Left ventricle myocardium inferior (tissue), 1 donor: ENCODE results near the gene SINHCAF. TPM values are rescaled to one million over a fixed set of nuclear protein-coding genes. Genes with fewer than 3 reads are reported as not detected.
"Not testable (repeated sequence)": the region's sequence is repeated elsewhere in the genome, so short reads cannot be mapped to it uniquely, and the experiment has no call there.

Experiments used
- DNase-seq: peaks from one replicate; pipeline ENCODE4 v3.0.0-alpha.2; 2020
- H3K27ac ChIP-seq: fragments of 200-600 bp; replicated peaks from 2 replicates; pipeline ENCODE4 v1.8.0; 2021
- H3K27me3 ChIP-seq: fragments of 200-600 bp; 2 replicates; pipeline ENCODE4 v1.8.0; 2021; ENCODE audit warnings: low read depth
- H3K36me3 ChIP-seq: fragments of 200-600 bp; 2 replicates; pipeline ENCODE4 v1.8.0; 2021
- H3K4me1 ChIP-seq: fragments of 200-600 bp; 2 replicates; pipeline ENCODE4 v1.8.0; 2021
- H3K4me3 ChIP-seq: fragments of 200-600 bp; 2 replicates; pipeline ENCODE4 v1.8.0; 2021; ENCODE audit warnings: mild to moderate bottlenecking, moderate library complexity
- H3K9me3 ChIP-seq: fragments of 200-600 bp; replicated peaks from 2 replicates; pipeline ENCODE4 v1.8.0; 2021
- intact Hi-C: fragments of 100-400 bp; cut with micrococcal nuclease; formaldehyde crosslinking; loops from one replicate; pipeline ENCODE4 v1.11.0; 2022
- total RNA-seq: library from RNA; stranded (reverse); fragmentation: NEBNext Ultra II Directional; extraction: Animal tissue kit (Norgen Biotek cat#: 25700); gene quantifications from one replicate; pipeline ENCODE4 v1.2.1, GENCODE V29; 2021
- TF ChIP-seq, protein P1 (sequence below): fragments of 200-600 bp; IDR thresholded peaks from 2 replicates; pipeline ENCODE4 v1.8.0; 2021; ENCODE audit warnings: antibody characterized with exemption, mild to moderate bottlenecking, borderline replicate concordance
- donor health status: DM: no; HTN: yes; CAD: no; lungs with severe emphysema.

The SINHCAF gene
- total RNA-seq, 1 donor from 2014 or later: 6.6 TPM

GRCh38 chr12:31278424-31278823 lies 47.5 kb downstream of the SINHCAF start:
- H3K9me3 ChIP-seq: no peaks in the 10 kb centered on the region
- peaks cover 20% of the 10 kb centered on the region for H3K36me3 ChIP-seq
- no peak overlapping the region for H3K27ac ChIP-seq
- no peak for DNase-seq
- intact Hi-C loops: no loop called here
- TF ChIP-seq, protein P1, sequence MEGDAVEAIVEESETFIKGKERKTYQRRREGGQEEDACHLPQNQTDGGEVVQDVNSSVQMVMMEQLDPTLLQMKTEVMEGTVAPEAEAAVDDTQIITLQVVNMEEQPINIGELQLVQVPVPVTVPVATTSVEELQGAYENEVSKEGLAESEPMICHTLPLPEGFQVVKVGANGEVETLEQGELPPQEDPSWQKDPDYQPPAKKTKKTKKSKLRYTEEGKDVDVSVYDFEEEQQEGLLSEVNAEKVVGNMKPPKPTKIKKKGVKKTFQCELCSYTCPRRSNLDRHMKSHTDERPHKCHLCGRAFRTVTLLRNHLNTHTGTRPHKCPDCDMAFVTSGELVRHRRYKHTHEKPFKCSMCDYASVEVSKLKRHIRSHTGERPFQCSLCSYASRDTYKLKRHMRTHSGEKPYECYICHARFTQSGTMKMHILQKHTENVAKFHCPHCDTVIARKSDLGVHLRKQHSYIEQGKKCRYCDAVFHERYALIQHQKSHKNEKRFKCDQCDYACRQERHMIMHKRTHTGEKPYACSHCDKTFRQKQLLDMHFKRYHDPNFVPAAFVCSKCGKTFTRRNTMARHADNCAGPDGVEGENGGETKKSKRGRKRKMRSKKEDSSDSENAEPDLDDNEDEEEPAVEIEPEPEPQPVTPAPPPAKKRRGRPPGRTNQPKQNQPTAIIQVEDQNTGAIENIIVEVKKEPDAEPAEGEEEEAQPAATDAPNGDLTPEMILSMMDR: no peak
- H3K27me3 ChIP-seq: no peaks in the 10 kb centered on the region
- no peaks in the 10 kb centered on the region for H3K4me1 ChIP-seq
- H3K4me3 ChIP-seq: no peak overlapping the region

DNA sequence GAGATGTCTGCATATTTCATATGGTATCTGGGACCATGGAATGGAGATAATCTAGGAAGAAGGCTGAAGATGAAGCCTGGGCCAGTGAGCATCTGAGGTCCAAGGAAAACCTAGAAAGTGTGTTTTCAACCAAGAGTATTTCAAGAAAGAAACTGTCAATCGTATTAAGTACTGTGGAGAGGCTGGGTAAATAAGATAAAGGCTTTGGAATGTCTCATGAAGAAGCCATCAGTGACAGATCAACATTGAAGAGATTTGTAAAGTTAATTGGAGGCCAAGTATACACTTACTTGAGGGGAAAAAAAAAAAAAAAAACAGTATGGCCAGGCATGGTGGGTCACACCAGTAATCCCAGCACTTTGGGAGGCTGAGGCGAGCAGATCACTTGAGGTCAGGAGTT lies 48.9 kb downstream of the SINHCAF start:
- no peak for DNase-seq
- H3K27ac ChIP-seq: no peak overlapping the region
- peaks cover 6% of the 10 kb centered on the region for H3K36me3 ChIP-seq
- no peak overlapping the region for H3K4me3 ChIP-seq
- TF ChIP-seq, protein P1: no peak
- no peaks in the 10 kb centered on the region for H3K9me3 ChIP-seq
- H3K27me3 ChIP-seq: no peaks in the 10 kb centered on the region
- no peaks in the 10 kb centered on the region for H3K4me1 ChIP-seq
- intact Hi-C loops: no loop called here

DNA sequence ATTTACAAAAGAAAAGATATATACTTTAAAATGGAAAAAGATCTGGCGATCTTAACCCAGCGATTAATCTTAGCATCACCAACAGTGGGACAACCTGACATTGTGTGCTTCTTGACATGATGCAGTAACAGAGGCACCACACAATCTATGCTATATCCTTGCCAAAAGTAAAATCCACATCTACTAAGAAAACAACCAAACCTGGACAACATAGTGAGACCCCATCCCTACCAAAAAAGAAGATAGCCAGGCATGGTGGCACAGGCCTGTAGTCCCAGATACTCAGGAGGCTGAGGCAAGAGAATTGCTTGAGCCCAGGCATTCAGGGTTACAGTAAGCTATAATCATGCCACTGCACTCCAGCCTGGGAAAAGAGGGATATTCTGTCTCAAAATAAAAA lies 50.5 kb downstream of the SINHCAF start:
- Histone ChIP-seq H3K4me1 (no peaks in the 10 kb centered on the region), H3K4me3 (no peak overlapping the region), H3K36me3 (no peaks in the 10 kb centered on the region), H3K27ac (no peak overlapping the region), H3K27me3 (no peaks in the 10 kb centered on the region), H3K9me3 (no peaks in the 10 kb centered on the region)
- DNase-seq: no peak
- intact Hi-C loops: no loop called here
- TF ChIP-seq, protein P1: no peak

DNA sequence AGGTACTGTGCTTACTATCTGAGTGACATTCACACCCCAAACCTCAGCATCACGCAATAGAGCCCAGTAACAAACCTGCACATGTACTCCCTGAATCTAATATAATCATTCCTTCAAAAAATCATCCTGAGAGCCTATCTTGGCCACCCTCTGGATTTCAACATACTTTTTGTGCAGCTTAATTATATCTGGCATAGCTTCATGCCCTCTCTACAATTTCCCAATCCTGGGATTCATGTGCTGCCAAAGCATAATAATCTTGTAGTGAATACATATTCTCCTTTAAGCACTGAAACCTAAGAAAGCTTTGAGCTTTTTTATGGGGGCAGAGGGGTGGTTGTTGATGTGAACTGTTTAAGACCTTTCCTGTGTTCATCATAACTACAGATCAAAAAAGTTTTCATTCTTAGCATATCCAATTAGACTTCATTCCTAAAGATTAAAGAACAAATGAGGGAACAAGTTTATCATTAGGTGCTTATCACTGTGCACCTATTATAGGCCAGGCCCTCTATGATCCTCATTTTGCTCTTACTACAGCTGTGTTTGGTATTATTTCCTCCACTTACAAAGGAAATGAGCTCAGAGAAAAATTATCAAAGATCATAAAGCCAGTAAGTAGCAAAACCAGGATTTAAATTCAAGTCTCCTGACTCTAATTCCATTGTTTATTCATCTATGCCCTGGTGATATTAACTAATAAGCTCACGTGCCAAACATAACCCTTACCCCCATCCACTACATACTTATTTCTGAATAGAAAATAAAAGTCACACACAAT lies 51.2 kb downstream of the SINHCAF start:
- Histone ChIP-seq H3K36me3 (no peaks in the 10 kb centered on the region), H3K9me3 (no peaks in the 10 kb centered on the region), H3K27me3 (no peaks in the 10 kb centered on the region), H3K4me1 (no peaks in the 10 kb centered on the region), H3K27ac (no peak overlapping the region), H3K4me3 (no peak overlapping the region)
- intact Hi-C loops: no loop called here
- TF ChIP-seq, protein P1: no peak
- DNase-seq: no peak

DNA sequence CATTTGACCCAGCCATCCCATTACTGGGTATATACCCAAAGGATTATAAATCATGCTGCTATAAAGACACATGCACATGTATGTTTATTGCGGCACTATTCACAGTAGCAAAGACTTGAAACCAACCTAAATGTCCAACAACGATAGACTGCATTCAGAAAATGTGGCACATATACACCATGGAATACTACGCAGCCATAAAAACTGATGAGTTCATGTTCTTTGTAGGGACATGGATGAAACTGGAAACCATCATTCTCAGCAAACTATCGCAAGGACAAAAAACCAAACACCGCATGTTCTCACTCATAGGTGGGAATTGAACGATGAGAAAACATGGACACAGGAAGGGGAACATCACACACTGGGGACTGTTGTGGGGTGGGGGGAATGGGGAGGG lies 52.2 kb downstream of the SINHCAF start:
- H3K27ac ChIP-seq, H3K4me1 ChIP-seq, DNase-seq, intact Hi-C loops, H3K27me3 ChIP-seq, H3K36me3 ChIP-seq, H3K4me3 ChIP-seq, H3K9me3 ChIP-seq: not testable (repeated sequence)

GRCh38 chr12:31272607-31273225 lies 53.2 kb downstream of the SINHCAF start:
- Histone ChIP-seq H3K27ac (no peak overlapping the region), H3K36me3 (no peaks in the 10 kb centered on the region), H3K27me3 (no peaks in the 10 kb centered on the region), H3K4me3 (no peak overlapping the region), H3K9me3 (no peaks in the 10 kb centered on the region), H3K4me1 (no peaks in the 10 kb centered on the region)
- DNase-seq: no peak
- intact Hi-C loops: no loop called here
- TF ChIP-seq, protein P1: no peak
